Right ventricle myocardium superior (tissue), 1 donor: ENCODE measurements around the gene CLCA1. TPM values are rescaled to one million over a fixed set of nuclear protein-coding genes. Genes with fewer than 3 reads are reported as not detected.

Experiments
- ATAC-seq: fragments of 200-7000 bp; cut with Tn5 transposase; one replicate; pipeline ENCODE4 v1.9.1; 2020; ENCODE audit warnings: mild to moderate bottlenecking; ENCODE audit not compliant: poor library complexity
- DNase-seq: peaks from one replicate; pipeline ENCODE4 v3.0.0-alpha.2; 2020
- intact Hi-C: fragments of 100-400 bp; cut with DNase I; formaldehyde crosslinking; loops from one replicate; pipeline ENCODE4 v1.11.2; 2022
- total RNA-seq: library from RNA; stranded (reverse); fragmentation: NEBNext Ultra II Directional; extraction: Animal tissue kit (Norgen Biotek cat#: 25700); gene quantifications from one replicate; pipeline ENCODE4 v1.2.1, GENCODE V29; 2021
- donor health status: DM: no; HTN: yes; CAD: no; lungs with severe emphysema.

Gene CLCA1
- total RNA-seq, 1 donor from 2014 or later, result not detected

- intact Hi-C loops, result no loop called here
- DNase-seq (no peak), ATAC-seq (no peak)
Measured at GRCh38 chr1:86527306-86527705, 58.6 kb downstream of the CLCA1 start.

GRCh38 chr1:86530211-86530845 lies 61.6 kb downstream of the CLCA1 start:
- DNase-seq (no peak), ATAC-seq (no peak)

GRCh38 chr1:86537928-86538695 lies 69.4 kb downstream of the CLCA1 start:
- no peak for DNase-seq
- intact Hi-C loops, result no loop called here
- ATAC-seq, result no peak

More at GRCh38 chr1:86530211-86530845, 61.6 kb downstream of the CLCA1 start:
- intact Hi-C loops, result no loop called here

GRCh38 chr1:86538775-86539174 lies 70.0 kb downstream of the CLCA1 start:
- intact Hi-C loops, result no loop called here
- ATAC-seq (no peak), DNase-seq (no peak)

- intact Hi-C loops, result no loop called here
- no peak for ATAC-seq
- no peak for DNase-seq
Measured at GRCh38 chr1:86541859-86542258, 73.1 kb downstream of the CLCA1 start.

GRCh38 chr1:86542631-86543030 lies 73.9 kb downstream of the CLCA1 start:
- no peak for DNase-seq
- intact Hi-C loops, result no loop called here
- no peak for ATAC-seq

GRCh38 chr1:86546787-86547221 lies 78.1 kb downstream of the CLCA1 start, which contains the start of gene CLCA4:
Gene CLCA4 (plus strand): TSS chr1:86547078. CDS start chr1:86547120, 42 bp downstream.
- DNase-seq (no peak), ATAC-seq (no peak)
- intact Hi-C loops, result no loop called here

GRCh38 chr1:86548839-86549238 lies 80.1 kb downstream of the CLCA1 start:
- no peak for DNase-seq
- no peak for ATAC-seq
- intact Hi-C loops, result no loop called here

Other genes starting within 250 kb of the CLCA1 start
- 4.9 TPM for gene ODF2L, start 72.6 kb upstream of the CLCA1 start, total RNA-seq
- gene CLCA2, start 44.8 kb upstream of the CLCA1 start, total RNA-seq, result not detected
- gene CLCA4, start 78.2 kb downstream of the CLCA1 start, total RNA-seq, result not detected
- gene SH3GLB1, start 235.6 kb downstream of the CLCA1 start, total RNA-seq, result 120 TPM